ENCODE results near the gene GSK3A. TPM values are rescaled to one million over a fixed set of nuclear protein-coding genes. Genes with fewer than 3 reads are reported as not detected.
"Not testable (repeated sequence)": the region's sequence is repeated elsewhere in the genome, so short reads cannot be mapped to it uniquely, and the experiment has no call there.

GSK3A gene
- total RNA-seq, 1 experiment from 2014 or later: 50.8 TPM

- TF ChIP-seq, protein P1, sequence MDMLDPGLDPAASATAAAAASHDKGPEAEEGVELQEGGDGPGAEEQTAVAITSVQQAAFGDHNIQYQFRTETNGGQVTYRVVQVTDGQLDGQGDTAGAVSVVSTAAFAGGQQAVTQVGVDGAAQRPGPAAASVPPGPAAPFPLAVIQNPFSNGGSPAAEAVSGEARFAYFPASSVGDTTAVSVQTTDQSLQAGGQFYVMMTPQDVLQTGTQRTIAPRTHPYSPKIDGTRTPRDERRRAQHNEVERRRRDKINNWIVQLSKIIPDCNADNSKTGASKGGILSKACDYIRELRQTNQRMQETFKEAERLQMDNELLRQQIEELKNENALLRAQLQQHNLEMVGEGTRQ (CRISPR knock-in tag; IDR thresholded peaks at IDR 0.05): peak; percentile 84
- TF ChIP-seq ZNF423 (CRISPR knock-in tag; IDR thresholded peaks at IDR 0.05) (no peak), ZNF671 (CRISPR knock-in tag; IDR thresholded peaks at IDR 0.05) (no peak), OVOL2 (CRISPR knock-in tag; IDR thresholded peaks at IDR 0.05; ENCODE audit: borderline replicate concordance) (no peak), CBFB (CRISPR knock-in tag; IDR thresholded peaks at IDR 0.05; ENCODE audit: low read depth) (no peak), ZNF263 (CRISPR knock-in tag; IDR thresholded peaks at IDR 0.05; ENCODE audit: low read depth) (no peak), GRHL2 (CRISPR knock-in tag; IDR thresholded peaks at IDR 0.05; ENCODE audit: insufficient replicate concordance, severe bottlenecking) (no peak), ZBTB21 (CRISPR knock-in tag; IDR thresholded peaks at IDR 0.05; ENCODE audit: borderline replicate concordance) (no peak), GTF2I (CRISPR knock-in tag; conservative IDR thresholded peaks at IDR 0.05) (no peak), TEAD1 (CRISPR knock-in tag; IDR thresholded peaks at IDR 0.05) (peak; percentile 82; the same call in 1 of the 2 replicates), USF1 (CRISPR knock-in tag; IDR thresholded peaks at IDR 0.05) (peak; percentile 86)
Measured at GRCh38 chr19:42268142-42268703, 25.8 kb upstream of the GSK3A start (continued).

GRCh38 chr19:42267644-42268141 lies 25.3 kb upstream of the GSK3A start:
- ATAC-seq: no peak
- TF ChIP-seq CREM (CRISPR knock-in tag; IDR thresholded peaks at IDR 0.05): no peak
- Mint-ChIP-seq H3K27me3 (ENCODE audit: low read depth) (peaks cover 19% of the 10 kb centered on the region), H3K9me3 (no peaks in the 10 kb centered on the region), H3K4me3 (no peak overlapping the region), H3K36me3 (no peaks in the 10 kb centered on the region), H3K4me1 (peaks cover 22% of the 10 kb centered on the region), H3K27ac (peak overlapping the region; percentile 73)
- CTCF ChIA-PET: interaction anchor here (0.6 to 1.0 kb wide), 2 partner anchors 12 to 13 kb away, joined by 4 read pairs; no protein-coding TSS in a partner anchor
- no peak for DNase-seq (ENCODE audit: low spot score)
- POLR2A ChIA-PET: interaction anchor here (0.9 to 1.4 kb wide), 2 partner anchors 12 to 16 kb away, joined by 3 to 4 read pairs; partner anchors contain the start of gene ERF

DNA sequence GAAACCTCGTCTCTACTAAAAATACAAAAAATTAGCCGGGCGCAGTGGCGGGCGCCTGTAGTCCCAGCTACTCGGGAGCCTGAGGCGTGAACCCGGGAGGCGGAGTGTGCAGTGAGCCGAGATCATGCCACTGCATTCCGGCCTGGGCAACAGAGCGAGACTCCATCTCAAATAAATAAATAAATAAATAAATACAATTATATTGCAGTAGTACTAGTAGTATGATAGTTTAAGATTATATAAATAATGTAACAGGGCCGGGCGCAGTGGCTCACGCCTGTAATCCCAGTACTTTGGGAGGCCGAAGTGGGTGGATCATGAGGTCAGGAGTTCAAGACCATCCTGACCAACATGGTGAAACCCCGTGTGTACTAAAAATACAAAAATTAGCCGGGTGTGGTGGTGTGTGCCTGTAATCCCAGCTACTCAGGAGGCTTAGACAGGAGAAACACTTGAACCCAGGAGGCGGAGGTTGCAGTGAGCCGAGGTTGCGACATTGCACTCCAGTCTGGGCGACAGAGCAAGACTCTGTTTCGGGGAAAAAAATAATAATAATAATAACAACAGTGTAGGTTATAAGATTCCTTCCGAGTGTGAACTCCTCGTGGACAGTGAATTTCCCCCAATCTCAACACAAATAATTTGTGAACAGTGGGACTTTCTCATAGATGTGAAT lies 24.7 kb upstream of the GSK3A start:
- ChIA-PET CTCF (interaction anchor here (0.6 to 1.0 kb wide), 2 partner anchors 12 to 14 kb away, joined by 4 read pairs; no protein-coding TSS in a partner anchor), POLR2A (interaction anchor here (0.9 to 1.4 kb wide), 2 partner anchors 12 to 15 kb away, joined by 3 to 4 read pairs; partner anchors contain the start of gene ERF)
- not testable (repeated sequence) for H3K27ac Mint-ChIP-seq; H3K9me3 Mint-ChIP-seq; H3K36me3 Mint-ChIP-seq; H3K4me3 Mint-ChIP-seq; DNase-seq (ENCODE audit: low spot score); ATAC-seq
- Mint-ChIP-seq H3K4me1 (peaks cover 22% of the 10 kb centered on the region), H3K27me3 (ENCODE audit: low read depth) (peaks cover 25% of the 10 kb centered on the region)

DNA sequence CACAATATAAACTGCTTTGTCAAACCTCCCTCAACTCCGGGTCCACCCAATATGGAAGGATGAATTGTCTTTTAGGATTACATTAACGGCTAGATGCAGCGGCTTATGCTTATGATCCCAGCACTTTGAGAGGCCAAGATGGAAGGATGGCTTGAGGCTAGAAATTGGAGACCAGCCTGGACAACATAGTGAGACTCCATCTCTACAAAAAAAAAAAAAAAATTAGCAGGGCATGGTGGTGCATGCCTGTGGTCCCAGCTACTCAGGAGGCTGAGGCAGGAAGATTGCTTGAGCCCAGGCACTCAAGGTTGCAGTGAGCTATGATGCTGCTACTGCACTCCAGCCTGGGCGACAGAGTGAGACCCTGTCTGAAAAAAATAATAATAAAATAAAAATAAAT lies 23.7 kb upstream of the GSK3A start:
- not testable (repeated sequence) for H3K27ac Mint-ChIP-seq; H3K4me3 Mint-ChIP-seq; H3K9me3 Mint-ChIP-seq; DNase-seq (ENCODE audit: low spot score); H3K36me3 Mint-ChIP-seq; ATAC-seq
- CTCF ChIA-PET: interaction anchor here (0.6 kb wide), 1 partner anchor 18 kb away, joined by 4 read pairs; no protein-coding TSS in a partner anchor
- TF ChIP-seq ZNF121 (CRISPR knock-in tag; IDR thresholded peaks at IDR 0.05): peak; percentile 3; the same call in 1 of the 2 replicates
- POLR2A ChIA-PET: interaction anchor here (1.1 kb wide), 1 partner anchor 13 kb away, joined by 3 read pairs; no protein-coding TSS in a partner anchor
- peaks cover 20% of the 10 kb centered on the region for H3K4me1 Mint-ChIP-seq
- H3K27me3 Mint-ChIP-seq (ENCODE audit: low read depth): peaks cover 35% of the 10 kb centered on the region

GRCh38 chr19:42261763-42262162 lies 19.4 kb upstream of the GSK3A start:
- no peak for DNase-seq (ENCODE audit: low spot score)
- Mint-ChIP-seq H3K27ac (no peak overlapping the region), H3K4me3 (no peak overlapping the region), H3K27me3 (ENCODE audit: low read depth) (peaks cover 44% of the 10 kb centered on the region), H3K9me3 (no peaks in the 10 kb centered on the region), H3K4me1 (peaks cover 1% of the 10 kb centered on the region), H3K36me3 (no peaks in the 10 kb centered on the region)
- ChIA-PET POLR2A (no interaction called here), CTCF (interaction anchor here (1.5 kb wide), 1 partner anchor 18 kb away, joined by 4 read pairs; no protein-coding TSS in a partner anchor)
- no peak for ATAC-seq
- TF ChIP-seq STAT6 (CRISPR knock-in tag; conservative IDR thresholded peaks at IDR 0.05; ENCODE audit: low read depth) (no peak), MYBL2 (CRISPR knock-in tag; IDR thresholded peaks at IDR 0.05) (no peak)
- TF ChIP-seq, protein P2, sequence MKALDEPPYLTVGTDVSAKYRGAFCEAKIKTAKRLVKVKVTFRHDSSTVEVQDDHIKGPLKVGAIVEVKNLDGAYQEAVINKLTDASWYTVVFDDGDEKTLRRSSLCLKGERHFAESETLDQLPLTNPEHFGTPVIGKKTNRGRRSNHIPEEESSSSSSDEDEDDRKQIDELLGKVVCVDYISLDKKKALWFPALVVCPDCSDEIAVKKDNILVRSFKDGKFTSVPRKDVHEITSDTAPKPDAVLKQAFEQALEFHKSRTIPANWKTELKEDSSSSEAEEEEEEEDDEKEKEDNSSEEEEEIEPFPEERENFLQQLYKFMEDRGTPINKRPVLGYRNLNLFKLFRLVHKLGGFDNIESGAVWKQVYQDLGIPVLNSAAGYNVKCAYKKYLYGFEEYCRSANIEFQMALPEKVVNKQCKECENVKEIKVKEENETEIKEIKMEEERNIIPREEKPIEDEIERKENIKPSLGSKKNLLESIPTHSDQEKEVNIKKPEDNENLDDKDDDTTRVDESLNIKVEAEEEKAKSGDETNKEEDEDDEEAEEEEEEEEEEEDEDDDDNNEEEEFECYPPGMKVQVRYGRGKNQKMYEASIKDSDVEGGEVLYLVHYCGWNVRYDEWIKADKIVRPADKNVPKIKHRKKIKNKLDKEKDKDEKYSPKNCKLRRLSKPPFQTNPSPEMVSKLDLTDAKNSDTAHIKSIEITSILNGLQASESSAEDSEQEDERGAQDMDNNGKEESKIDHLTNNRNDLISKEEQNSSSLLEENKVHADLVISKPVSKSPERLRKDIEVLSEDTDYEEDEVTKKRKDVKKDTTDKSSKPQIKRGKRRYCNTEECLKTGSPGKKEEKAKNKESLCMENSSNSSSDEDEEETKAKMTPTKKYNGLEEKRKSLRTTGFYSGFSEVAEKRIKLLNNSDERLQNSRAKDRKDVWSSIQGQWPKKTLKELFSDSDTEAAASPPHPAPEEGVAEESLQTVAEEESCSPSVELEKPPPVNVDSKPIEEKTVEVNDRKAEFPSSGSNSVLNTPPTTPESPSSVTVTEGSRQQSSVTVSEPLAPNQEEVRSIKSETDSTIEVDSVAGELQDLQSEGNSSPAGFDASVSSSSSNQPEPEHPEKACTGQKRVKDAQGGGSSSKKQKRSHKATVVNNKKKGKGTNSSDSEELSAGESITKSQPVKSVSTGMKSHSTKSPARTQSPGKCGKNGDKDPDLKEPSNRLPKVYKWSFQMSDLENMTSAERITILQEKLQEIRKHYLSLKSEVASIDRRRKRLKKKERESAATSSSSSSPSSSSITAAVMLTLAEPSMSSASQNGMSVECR (CRISPR knock-in tag; IDR thresholded peaks at IDR 0.05; ENCODE audit: borderline replicate concordance): no peak

All from WTC11 (cell line).